ENCODE results near the gene NAV3. TPM values are rescaled to one million over a fixed set of nuclear protein-coding genes. Genes with fewer than 3 reads are reported as not detected.

The NAV3 gene
- total RNA-seq, 2 experiments from 2014 or later: not detected

DNA sequence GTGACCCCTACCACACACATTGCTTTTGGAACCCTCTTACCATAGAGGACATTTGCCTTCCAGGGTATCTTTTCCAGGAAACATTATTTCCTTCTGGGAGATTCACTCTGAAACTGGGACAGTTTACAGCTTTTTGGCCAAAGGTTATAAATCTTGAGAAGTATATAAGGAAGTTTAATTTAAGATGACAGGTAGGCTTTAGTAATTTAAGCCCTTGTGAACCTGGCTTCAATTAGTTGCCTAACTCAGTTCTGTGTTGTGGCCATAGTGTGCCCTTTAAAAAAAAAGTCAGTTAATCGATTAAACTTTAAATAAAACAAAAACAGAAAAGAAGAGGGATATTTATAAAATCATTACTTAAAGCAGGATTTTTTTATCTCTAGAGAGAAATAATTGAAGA is 142.9 kb downstream of the NAV3 start:
- H3K36me3 Mint-ChIP-seq (ENCODE audit: low read depth): no peaks in the 10 kb centered on the region
- H3K27ac Mint-ChIP-seq: no peak overlapping the region
- H3K4me1 Mint-ChIP-seq (ENCODE audit: low read depth): no peaks in the 10 kb centered on the region
- H3K4me3 Mint-ChIP-seq: no peak overlapping the region
- peaks cover 4% of the 10 kb centered on the region for H3K9me3 Mint-ChIP-seq (ENCODE audit: insufficient read depth)
- ChIA-PET POLR2A (no interaction called here), CTCF (no interaction called here)
- ATAC-seq (no peak), DNase-seq (no peak)
- no peaks in the 10 kb centered on the region for H3K27me3 Mint-ChIP-seq (ENCODE audit: low read depth)

DNA sequence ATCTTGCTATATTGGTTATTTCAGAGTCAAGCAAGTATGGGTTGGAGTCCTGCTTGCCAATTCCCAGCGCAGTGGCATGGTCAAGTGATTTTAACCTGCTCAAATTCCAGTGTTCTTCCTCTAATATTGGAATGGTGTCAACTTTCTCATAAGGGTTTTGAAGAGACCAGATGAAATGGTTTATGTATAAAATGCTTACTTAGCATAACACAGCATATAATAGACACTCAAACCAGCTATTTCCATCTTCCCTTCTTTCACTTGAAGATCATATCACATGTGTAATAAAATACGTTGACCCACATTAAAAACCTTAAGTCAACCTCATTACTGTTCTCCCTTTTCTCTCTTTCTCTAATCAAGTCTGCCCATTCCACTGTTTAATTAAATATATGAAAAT is 144.0 kb downstream of the NAV3 start:
- no peak for ATAC-seq
- CTCF ChIA-PET: no interaction called here
- POLR2A ChIA-PET: no interaction called here
- Mint-ChIP-seq H3K27me3 (ENCODE audit: low read depth) (no peaks in the 10 kb centered on the region), H3K27ac (no peak overlapping the region), H3K4me3 (no peak overlapping the region), H3K9me3 (ENCODE audit: insufficient read depth) (peaks cover 4% of the 10 kb centered on the region), H3K4me1 (ENCODE audit: low read depth) (no peaks in the 10 kb centered on the region), H3K36me3 (ENCODE audit: low read depth) (no peaks in the 10 kb centered on the region)
- no peak for DNase-seq

DNA sequence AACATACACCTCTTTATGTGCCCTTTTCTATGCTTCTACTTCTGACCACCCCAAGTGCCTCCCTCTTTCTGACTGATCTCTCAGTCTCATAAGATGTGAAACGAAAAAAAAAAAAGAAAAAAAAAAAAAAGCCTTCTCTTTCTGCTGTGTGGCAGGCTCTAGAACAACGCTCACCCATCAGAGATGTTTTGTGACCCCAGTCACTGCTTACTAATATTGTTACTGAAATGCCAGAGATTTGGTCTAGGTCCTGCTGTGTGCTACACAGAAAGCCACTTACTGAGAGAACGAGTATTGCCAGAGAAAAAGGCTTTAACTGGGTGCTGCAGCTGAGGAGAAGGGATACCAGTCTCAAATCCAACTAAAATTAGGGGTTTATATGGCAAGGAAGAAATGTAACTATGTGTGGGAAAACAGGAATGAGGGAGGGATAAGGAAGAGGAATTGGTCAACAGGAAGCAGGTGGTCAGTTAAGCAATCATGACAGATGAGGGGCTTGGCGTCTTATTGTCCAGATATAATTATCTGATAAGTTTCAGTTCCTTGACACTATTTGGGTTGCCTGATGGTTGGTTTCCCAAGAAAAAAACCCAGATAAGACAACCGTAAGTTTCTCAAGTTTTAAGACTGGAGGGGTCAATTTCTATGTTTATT is 149.0 kb downstream of the NAV3 start:
- ATAC-seq (no peak), DNase-seq (no peak)
- Mint-ChIP-seq H3K27me3 (ENCODE audit: low read depth) (no peaks in the 10 kb centered on the region), H3K4me3 (no peak overlapping the region), H3K4me1 (ENCODE audit: low read depth) (no peaks in the 10 kb centered on the region), H3K27ac (no peak overlapping the region), H3K36me3 (ENCODE audit: low read depth) (no peaks in the 10 kb centered on the region), H3K9me3 (ENCODE audit: insufficient read depth) (peaks cover 3% of the 10 kb centered on the region)
- POLR2A ChIA-PET: no interaction called here
- CTCF ChIA-PET: no interaction called here

DNA sequence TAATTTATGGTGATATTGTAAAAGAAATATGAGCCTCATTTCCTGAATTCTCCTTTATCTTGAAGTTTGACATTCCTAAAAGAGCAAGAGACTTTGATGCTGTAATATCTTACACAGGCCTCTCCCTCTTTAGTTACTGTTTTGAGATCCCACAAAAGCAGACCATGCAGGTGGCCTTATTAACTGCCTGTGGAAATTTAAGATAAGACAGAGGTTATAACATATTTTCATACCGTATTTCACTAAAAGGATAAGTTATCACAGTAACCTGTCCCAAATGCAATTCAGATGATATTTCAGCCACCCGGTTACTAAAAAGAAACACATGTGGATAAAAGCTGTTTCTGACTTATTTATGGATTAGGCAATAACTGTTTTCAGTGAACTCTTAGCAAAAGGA is 150.1 kb downstream of the NAV3 start:
- H3K27me3 Mint-ChIP-seq (ENCODE audit: low read depth): no peaks in the 10 kb centered on the region
- H3K36me3 Mint-ChIP-seq (ENCODE audit: low read depth): no peaks in the 10 kb centered on the region
- ATAC-seq: no peak
- H3K27ac Mint-ChIP-seq: no peak overlapping the region
- H3K4me1 Mint-ChIP-seq (ENCODE audit: low read depth): no peaks in the 10 kb centered on the region
- CTCF ChIA-PET: no interaction called here
- POLR2A ChIA-PET: no interaction called here
- no peak overlapping the region for H3K4me3 Mint-ChIP-seq
- DNase-seq: no peak
- H3K9me3 Mint-ChIP-seq (ENCODE audit: insufficient read depth): peaks cover 3% of the 10 kb centered on the region

DNA sequence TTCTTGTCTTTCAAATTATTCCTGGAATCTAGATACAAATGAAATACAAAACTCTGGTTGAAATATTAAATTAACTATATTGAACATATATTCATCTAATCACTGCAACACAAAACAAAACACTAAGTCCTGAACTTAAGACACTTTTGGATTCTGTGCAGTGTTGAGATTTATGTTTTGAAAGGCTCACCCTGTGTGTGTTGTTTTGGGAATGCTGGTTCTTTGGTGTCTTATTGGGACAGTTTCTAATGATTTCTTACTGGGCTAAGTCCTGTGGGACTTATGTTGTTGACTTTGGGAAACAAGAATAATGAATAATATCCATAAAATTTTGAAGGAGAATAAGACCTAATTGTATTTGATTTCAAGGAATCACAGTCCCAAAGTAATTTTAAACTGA is 153.2 kb downstream of the NAV3 start:
- no peak overlapping the region for H3K4me3 Mint-ChIP-seq
- DNase-seq (no peak), ATAC-seq (no peak)
- no peak overlapping the region for H3K27ac Mint-ChIP-seq
- no peaks in the 10 kb centered on the region for H3K4me1 Mint-ChIP-seq (ENCODE audit: low read depth)
- no peaks in the 10 kb centered on the region for H3K36me3 Mint-ChIP-seq (ENCODE audit: low read depth)
- POLR2A ChIA-PET: no interaction called here
- no peaks in the 10 kb centered on the region for H3K27me3 Mint-ChIP-seq (ENCODE audit: low read depth)
- peaks cover 3% of the 10 kb centered on the region for H3K9me3 Mint-ChIP-seq (ENCODE audit: insufficient read depth)
- CTCF ChIA-PET: no interaction called here

DNA sequence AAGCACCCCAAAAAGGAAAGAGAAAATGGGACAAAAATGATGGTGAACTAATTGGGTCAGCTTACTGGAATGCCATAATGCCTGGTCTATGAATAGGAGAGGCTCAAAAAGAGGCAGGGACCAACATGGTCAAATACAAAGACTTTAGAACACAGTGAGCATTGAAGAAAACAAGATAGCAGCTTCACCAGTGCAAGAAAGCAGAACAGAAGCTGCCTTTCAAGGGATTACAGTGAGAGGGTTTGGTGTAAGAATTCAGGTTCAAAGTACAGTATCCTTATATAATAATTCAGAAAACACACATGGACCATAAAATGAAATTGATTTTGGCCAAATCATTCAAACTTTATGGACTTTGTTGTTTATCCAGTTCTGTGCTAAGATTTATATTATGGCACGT is 162.1 kb downstream of the NAV3 start:
- Mint-ChIP-seq H3K27me3 (ENCODE audit: low read depth) (no peaks in the 10 kb centered on the region), H3K36me3 (ENCODE audit: low read depth) (no peaks in the 10 kb centered on the region), H3K4me3 (no peak overlapping the region), H3K9me3 (ENCODE audit: insufficient read depth) (no peaks in the 10 kb centered on the region), H3K27ac (no peak overlapping the region), H3K4me1 (ENCODE audit: low read depth) (no peaks in the 10 kb centered on the region)
- CTCF ChIA-PET: no interaction called here
- DNase-seq: no peak
- no peak for ATAC-seq
- POLR2A ChIA-PET: no interaction called here

DNA sequence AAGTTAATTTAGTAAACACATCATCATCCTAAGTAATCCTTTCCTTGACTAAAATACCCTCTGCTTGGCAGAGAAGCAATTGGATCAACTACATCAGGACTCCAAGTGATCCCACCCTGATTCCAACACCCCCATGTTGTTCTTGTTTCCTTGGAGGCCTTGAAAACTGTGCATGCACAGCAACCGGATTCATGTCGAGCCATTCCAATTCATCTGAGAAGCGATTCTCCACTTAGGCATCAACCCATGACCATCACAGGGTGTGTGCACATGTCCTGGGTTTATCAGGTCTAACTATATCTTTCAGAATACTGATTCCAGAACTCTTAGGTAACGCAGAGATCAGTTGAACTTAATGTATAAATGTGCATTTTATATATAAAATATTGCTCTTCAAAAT is 163.0 kb downstream of the NAV3 start:
- no peaks in the 10 kb centered on the region for H3K4me1 Mint-ChIP-seq (ENCODE audit: low read depth)
- DNase-seq: no peak
- no peak overlapping the region for H3K4me3 Mint-ChIP-seq
- no peaks in the 10 kb centered on the region for H3K36me3 Mint-ChIP-seq (ENCODE audit: low read depth)
- H3K27me3 Mint-ChIP-seq (ENCODE audit: low read depth): no peaks in the 10 kb centered on the region
- no peak overlapping the region for H3K27ac Mint-ChIP-seq
- no peak for ATAC-seq
- POLR2A ChIA-PET: no interaction called here
- H3K9me3 Mint-ChIP-seq (ENCODE audit: insufficient read depth): no peaks in the 10 kb centered on the region
- CTCF ChIA-PET: no interaction called here

DNA sequence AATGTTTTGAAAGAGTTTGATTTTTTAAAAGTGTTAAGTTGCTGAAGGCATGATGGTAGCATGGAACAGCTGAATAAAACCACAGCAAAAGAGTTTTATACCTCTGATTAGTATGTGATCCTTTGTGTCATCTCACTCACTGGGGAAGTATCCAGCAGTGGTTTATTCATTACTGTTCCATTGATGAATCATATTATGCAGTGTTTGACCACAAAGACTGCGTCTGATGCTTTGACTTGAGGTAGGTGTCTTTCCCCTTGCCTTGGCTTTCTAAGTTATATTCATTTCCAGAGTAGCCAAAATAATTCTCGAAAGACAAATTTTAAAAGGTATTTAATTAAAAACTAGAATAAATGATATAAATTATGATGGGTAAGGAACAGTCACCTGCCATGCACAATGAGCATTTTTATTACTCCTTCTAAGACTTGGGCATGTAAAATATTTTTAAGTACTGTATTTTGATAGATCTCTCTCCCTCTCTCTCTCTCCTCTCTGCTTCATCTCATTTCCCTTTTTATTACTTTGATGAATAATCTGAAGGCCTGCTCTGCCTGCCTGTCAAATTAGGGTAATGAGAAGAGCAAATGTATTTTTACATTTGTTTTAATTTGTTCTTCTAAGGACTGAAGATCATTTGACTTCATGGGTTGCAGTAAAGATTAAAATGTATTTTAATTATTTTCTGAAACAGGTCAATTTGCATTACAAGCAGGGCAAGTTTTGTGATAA is 164.9 kb downstream of the NAV3 start:
- Mint-ChIP-seq H3K36me3 (ENCODE audit: low read depth) (no peaks in the 10 kb centered on the region), H3K27ac (no peak overlapping the region), H3K4me1 (ENCODE audit: low read depth) (no peaks in the 10 kb centered on the region), H3K4me3 (no peak overlapping the region), H3K27me3 (ENCODE audit: low read depth) (no peaks in the 10 kb centered on the region), H3K9me3 (ENCODE audit: insufficient read depth) (no peaks in the 10 kb centered on the region)
- ATAC-seq (no peak), DNase-seq (no peak)
- ChIA-PET POLR2A (no interaction called here), CTCF (no interaction called here)

DNA sequence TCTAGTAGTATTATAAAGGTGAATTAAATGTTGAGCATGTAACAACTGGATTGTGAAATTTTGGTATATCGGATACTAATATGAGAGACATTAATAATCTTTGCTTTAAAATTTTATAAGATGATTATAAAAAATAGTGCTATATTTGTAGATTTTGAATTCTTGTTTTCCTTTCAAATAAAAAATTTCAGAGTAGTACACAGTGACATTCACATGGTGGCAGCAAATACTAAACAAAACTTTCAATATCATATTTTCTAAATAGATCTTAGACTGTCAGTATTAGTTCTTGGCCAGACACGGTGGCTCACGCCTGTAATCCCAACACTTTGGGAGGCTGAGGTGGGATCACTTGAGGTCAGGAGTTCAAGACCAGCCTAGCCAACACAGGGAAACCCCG is 166.0 kb downstream of the NAV3 start:
- DNase-seq: no peak
- no peak overlapping the region for H3K27ac Mint-ChIP-seq
- ChIA-PET CTCF (no interaction called here), POLR2A (no interaction called here)
- H3K36me3 Mint-ChIP-seq (ENCODE audit: low read depth): no peaks in the 10 kb centered on the region
- no peak for ATAC-seq
- no peaks in the 10 kb centered on the region for H3K4me1 Mint-ChIP-seq (ENCODE audit: low read depth)
- H3K9me3 Mint-ChIP-seq (ENCODE audit: insufficient read depth): no peaks in the 10 kb centered on the region
- no peaks in the 10 kb centered on the region for H3K27me3 Mint-ChIP-seq (ENCODE audit: low read depth)
- no peak overlapping the region for H3K4me3 Mint-ChIP-seq

DNA sequence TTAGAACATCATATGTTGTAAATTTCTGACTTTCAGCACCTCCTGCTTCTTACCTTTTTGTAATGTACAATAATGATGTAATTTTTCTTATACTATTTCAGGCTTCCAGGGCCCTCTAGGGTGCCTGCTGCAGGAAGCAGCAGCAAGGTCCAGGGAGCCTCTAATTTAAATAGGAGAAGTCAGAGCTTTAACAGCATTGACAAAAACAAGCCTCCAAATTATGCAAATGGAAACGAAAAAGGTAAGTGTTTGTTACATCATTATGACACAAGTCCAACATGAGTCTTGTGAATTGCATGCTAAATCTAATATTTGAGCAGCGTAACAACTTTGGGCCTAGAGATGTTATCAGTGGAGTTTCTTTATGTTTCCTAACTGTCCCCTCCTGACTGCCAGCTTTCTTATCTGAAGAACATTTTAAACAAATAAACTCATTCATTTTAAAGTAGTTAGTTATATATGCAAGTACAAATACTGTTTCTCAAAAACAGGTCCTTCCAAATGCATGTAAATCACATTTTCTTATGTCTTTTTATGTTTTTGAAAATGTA is 167.6 kb downstream of the NAV3 start:
- ChIA-PET CTCF (no interaction called here), POLR2A (no interaction called here)
- Mint-ChIP-seq H3K36me3 (ENCODE audit: low read depth) (no peaks in the 10 kb centered on the region), H3K4me3 (no peak overlapping the region), H3K27ac (no peak overlapping the region), H3K9me3 (ENCODE audit: insufficient read depth) (no peaks in the 10 kb centered on the region), H3K27me3 (ENCODE audit: low read depth) (no peaks in the 10 kb centered on the region), H3K4me1 (ENCODE audit: low read depth) (no peaks in the 10 kb centered on the region)
- ATAC-seq (no peak), DNase-seq (no peak)

DNA sequence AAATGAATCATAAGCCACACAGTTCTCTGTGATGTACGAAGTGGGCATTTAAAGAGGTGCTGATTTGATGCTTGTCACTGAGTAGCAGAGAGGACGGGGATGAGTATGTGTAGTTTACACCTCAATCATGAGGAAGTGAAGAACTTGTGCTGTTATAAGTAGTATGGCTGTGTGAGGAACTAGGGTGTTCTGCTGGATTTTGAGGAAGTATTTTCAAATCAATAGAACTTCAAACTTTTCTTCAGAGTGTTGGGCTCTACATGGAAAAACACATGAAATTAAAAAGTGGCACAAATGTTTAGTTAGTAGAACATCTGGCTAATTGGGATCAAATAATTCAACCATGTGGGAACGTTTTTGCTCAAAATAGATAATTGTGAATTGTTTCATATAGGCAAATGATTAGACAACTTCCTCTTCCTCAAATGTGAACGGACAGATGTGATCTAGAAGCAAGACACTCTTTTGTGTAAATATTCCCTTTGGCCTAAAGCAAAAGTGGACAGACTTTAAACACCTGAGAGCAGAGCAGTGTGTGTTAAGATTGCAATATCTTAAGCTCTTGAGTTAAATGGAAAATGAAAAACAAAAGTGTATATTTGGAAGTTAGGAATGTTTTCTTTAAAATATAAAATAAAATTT is 168.5 kb downstream of the NAV3 start:
- Mint-ChIP-seq H3K4me3 (no peak overlapping the region), H3K36me3 (ENCODE audit: low read depth) (no peaks in the 10 kb centered on the region), H3K27me3 (ENCODE audit: low read depth) (no peaks in the 10 kb centered on the region), H3K27ac (no peak overlapping the region), H3K4me1 (ENCODE audit: low read depth) (no peaks in the 10 kb centered on the region), H3K9me3 (ENCODE audit: insufficient read depth) (no peaks in the 10 kb centered on the region)
- CTCF ChIA-PET: no interaction called here
- DNase-seq: no peak
- ATAC-seq: no peak
- POLR2A ChIA-PET: no interaction called here

DNA sequence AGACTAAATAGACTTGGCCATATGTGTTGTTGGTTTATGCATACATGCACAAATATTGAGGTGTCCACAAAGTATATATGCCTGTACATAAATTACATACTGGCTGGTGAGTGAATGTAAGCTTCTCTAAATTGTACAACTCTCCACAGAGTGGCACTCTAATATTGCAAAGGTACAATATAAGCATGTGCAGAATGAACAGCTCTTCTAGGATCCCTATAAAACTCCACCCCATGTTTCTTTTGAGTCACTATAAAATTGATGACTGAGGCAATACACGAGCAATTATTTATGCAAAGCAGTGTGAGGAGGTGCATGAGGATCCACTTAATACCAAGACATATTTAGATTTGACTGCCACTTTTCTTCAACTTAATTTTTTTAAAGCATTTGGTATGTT is 172.2 kb downstream of the NAV3 start:
- CTCF ChIA-PET: no interaction called here
- POLR2A ChIA-PET: no interaction called here
- no peaks in the 10 kb centered on the region for H3K4me1 Mint-ChIP-seq (ENCODE audit: low read depth)
- H3K4me3 Mint-ChIP-seq: no peak overlapping the region
- H3K27ac Mint-ChIP-seq: no peak overlapping the region
- no peak for ATAC-seq
- no peaks in the 10 kb centered on the region for H3K9me3 Mint-ChIP-seq (ENCODE audit: insufficient read depth)
- H3K36me3 Mint-ChIP-seq (ENCODE audit: low read depth): no peaks in the 10 kb centered on the region
- H3K27me3 Mint-ChIP-seq (ENCODE audit: low read depth): no peaks in the 10 kb centered on the region
- DNase-seq: no peak

Measured in activated CD8-positive, alpha-beta T cell treated with anti-CD3 and anti-CD28 coated beads, Interleukin-2, amount 10 ng/mL, durations not matched to agents 7 days and 5 days (primary cell).